Right lobe of liver (tissue), 6 donors: ENCODE data around the gene CAMTA1. TPM values are rescaled to one million over a fixed set of nuclear protein-coding genes. Genes with fewer than 3 reads are reported as not detected.
"Not testable (repeated sequence)": the region's sequence is repeated elsewhere in the genome, so short reads cannot be mapped to it uniquely, and the experiment has no call there.

Source experiments
- ATAC-seq, 4 donors: fragments of 200-7000 bp; cut with Tn5 transposase; one replicate each; pipeline ENCODE4 v1.9.1; 2020; ENCODE audit warnings: mild to moderate bottlenecking in 4 of 4, moderate library complexity in 4 of 4
- DNase-seq, 3 donors: peaks; one replicate each; pipeline ENCODE4 v3.0.0-alpha.2; 2020
- H3K27ac ChIP-seq, 3 donors: fragments of 200-600 bp; one replicate each; pipeline ENCODE4 v1.8.0; 2022
- H3K27me3 ChIP-seq, 2 donors: fragments of 200-600 bp; one replicate each; pipeline ENCODE4 v1.8.0; 2022
- H3K36me3 ChIP-seq, 4 donors: fragments of 200-600 bp; sonication (generic) in 1 of 4; one replicate each; pipeline versions ENCODE4 v1.5.1 to v1.8.0; 2017 to 2022; ENCODE audit warnings: control low read depth in 1 of 4
- H3K4me1 ChIP-seq, 4 donors: fragments of 200-600 bp; sonication (generic) in 1 of 4; one replicate each; pipeline versions ENCODE4 v1.5.1 to v1.8.0; 2017 to 2022; ENCODE audit warnings: control low read depth in 1 of 4
- H3K4me3 ChIP-seq, 3 donors: fragments of 200-600 bp; one replicate each; pipeline ENCODE4 v1.8.0; 2022
- H3K9me3 ChIP-seq, 4 donors: fragments of 200-600 bp; sonication (generic) in 1 of 4; one replicate each; pipeline versions ENCODE4 v1.5.1 to v1.8.0; 2017 to 2022; ENCODE audit warnings: control low read depth in 1 of 4
- POLR2A ChIP-seq: fragments of 450-650 bp; IDR thresholded peaks from one replicate; pipeline ENCODE4 v1.6.1; 2017; ENCODE audit warnings: antibody characterized with exemption, mild to moderate bottlenecking
- WGBS: methylation state at CpG from one replicate; pipeline ENCODE4 v1.1.6; 2018; ENCODE audit warnings: low coverage, low lambda C conversion rate; ENCODE audit not compliant: insufficient coverage; ENCODE audit errors: missing lambda C conversion rate; 5-methylcytosine and 5-hydroxymethylcytosine counted together
- intact Hi-C, 2 donors: fragments of 100-400 bp; cut with DNase I; formaldehyde crosslinking; loops; one replicate each; pipeline versions ENCODE4 v1.11.2 to v1.14.1; 2022
- total RNA-seq, 6 experiments: library from RNA; depleted of rRNA in 2 of 6; stranded (reverse); fragments of >200 nt in 2 of 6; fragmentation: NEBNext Ultra II Directional in 3 of 6; extraction: Animal tissue kit (Norgen Biotek cat#: 25700) in 3 of 6; gene quantifications; one replicate each; pipeline versions ENCODE4 v1.1.0 to v1.2.4, GENCODE V29; 2016 to 2023
- TF ChIP-seq, protein P1 (sequence below), 4 donors: fragments of 200-600 bp in 3 of 4; fragments of 450-650 bp in 1 of 4; IDR thresholded peaks; one replicate each; pipeline versions ENCODE4 v1.5.1 to v1.8.0; 2016 to 2022; ENCODE audit warnings: antibody characterized with exemption in 4 of 4, mild to moderate bottlenecking in 2 of 4
- donor health status: DM: no; HTN: yes; CAD: no.
- donor health status: DM: no; HTN: no; CAD: no.
- donor health status: DM: no; HTN: no; CAD: no.
- donor health status: DM: no; HTN: yes; CAD: no.
- donor health status: DM: no; HTN: yes; CAD: no.

CAMTA1 gene
- total RNA-seq, 6 experiments from 2014 or later = 32.3 to 49.4 (median 37.2) TPM

DNA sequence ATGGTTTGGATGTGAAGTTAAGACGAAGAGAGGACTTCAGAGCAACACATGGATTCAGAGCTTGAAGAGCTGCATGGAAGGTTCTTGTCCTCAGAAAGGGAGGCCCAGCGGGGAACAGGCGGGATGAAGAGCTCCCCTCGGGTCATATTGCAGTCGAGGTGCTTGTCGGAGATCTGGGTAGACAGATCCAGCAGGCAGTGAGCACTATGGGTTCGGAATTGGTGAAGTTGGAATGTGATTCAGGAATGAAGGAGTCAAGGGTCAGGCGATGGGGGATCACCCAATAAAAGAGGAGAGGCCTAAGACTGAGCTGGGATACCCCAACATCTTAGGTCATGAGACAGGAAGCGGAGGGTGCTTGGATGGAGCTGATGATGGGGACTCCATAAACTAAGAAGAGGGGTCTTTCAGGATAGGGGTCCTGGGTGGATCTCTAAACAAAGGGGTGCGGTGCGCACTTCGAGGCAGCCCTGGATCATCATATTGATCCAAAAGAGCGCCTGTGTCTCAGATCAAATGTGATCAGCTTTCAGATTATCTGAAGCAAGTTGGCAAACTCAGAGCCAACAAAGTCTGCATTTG lies 809.6 kb downstream of the CAMTA1 start:
- Histone ChIP-seq H3K27me3 (no peaks in the 10 kb centered on the region), H3K27ac (no peak overlapping the region), H3K9me3 (no peaks in the 10 kb centered on the region), H3K4me3 (no peak overlapping the region), H3K4me1 (no peaks in the 10 kb centered on the region), H3K36me3 (no peaks in the 10 kb centered on the region)
- ATAC-seq = no peak
- WGBS = 78% methylated on average over 13 of the region's 13 CpGs
- peak in 2 of 3 donors; percentile 15 to 34 for DNase-seq
- TF ChIP-seq, protein P1, sequence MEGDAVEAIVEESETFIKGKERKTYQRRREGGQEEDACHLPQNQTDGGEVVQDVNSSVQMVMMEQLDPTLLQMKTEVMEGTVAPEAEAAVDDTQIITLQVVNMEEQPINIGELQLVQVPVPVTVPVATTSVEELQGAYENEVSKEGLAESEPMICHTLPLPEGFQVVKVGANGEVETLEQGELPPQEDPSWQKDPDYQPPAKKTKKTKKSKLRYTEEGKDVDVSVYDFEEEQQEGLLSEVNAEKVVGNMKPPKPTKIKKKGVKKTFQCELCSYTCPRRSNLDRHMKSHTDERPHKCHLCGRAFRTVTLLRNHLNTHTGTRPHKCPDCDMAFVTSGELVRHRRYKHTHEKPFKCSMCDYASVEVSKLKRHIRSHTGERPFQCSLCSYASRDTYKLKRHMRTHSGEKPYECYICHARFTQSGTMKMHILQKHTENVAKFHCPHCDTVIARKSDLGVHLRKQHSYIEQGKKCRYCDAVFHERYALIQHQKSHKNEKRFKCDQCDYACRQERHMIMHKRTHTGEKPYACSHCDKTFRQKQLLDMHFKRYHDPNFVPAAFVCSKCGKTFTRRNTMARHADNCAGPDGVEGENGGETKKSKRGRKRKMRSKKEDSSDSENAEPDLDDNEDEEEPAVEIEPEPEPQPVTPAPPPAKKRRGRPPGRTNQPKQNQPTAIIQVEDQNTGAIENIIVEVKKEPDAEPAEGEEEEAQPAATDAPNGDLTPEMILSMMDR (IDR thresholded peaks at IDR 0.05) = no peak
- TF ChIP-seq POLR2A = no peak
- intact Hi-C loops = no loop called here

DNA sequence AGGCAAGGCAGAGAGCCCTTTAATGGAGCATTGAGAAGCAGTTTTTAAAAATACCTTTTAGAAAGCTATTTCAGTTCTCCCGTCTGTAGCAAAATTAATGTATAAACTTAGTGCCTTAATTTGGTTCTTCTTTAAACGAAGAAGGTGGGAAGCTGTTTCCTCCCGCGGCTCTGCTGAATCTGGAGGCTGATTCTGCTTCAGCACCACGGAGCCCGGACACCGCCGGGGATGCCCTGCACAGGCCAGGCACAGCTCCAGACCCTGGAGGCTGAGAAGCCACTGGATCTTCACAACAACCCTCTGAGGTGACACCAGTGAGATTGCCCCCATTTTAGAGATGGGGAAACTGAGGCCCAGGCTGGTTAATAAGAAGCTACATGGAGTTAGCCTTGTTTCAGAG lies 810.1 kb downstream of the CAMTA1 start:
- ATAC-seq (no peak), DNase-seq (peak in 2 of 3 donors; percentile 26 to 40)
- H3K4me1 ChIP-seq = no peaks in the 10 kb centered on the region
- H3K27ac ChIP-seq = no peak overlapping the region
- no peaks in the 10 kb centered on the region for H3K9me3 ChIP-seq
- no peaks in the 10 kb centered on the region for H3K36me3 ChIP-seq
- TF ChIP-seq, protein P1 (IDR thresholded peaks at IDR 0.05) = no peak
- TF ChIP-seq POLR2A = no peak
- no peaks in the 10 kb centered on the region for H3K27me3 ChIP-seq
- WGBS = 67% methylated on average over 5 of the region's 8 CpGs
- intact Hi-C loops = no loop called here
- no peak overlapping the region for H3K4me3 ChIP-seq

DNA sequence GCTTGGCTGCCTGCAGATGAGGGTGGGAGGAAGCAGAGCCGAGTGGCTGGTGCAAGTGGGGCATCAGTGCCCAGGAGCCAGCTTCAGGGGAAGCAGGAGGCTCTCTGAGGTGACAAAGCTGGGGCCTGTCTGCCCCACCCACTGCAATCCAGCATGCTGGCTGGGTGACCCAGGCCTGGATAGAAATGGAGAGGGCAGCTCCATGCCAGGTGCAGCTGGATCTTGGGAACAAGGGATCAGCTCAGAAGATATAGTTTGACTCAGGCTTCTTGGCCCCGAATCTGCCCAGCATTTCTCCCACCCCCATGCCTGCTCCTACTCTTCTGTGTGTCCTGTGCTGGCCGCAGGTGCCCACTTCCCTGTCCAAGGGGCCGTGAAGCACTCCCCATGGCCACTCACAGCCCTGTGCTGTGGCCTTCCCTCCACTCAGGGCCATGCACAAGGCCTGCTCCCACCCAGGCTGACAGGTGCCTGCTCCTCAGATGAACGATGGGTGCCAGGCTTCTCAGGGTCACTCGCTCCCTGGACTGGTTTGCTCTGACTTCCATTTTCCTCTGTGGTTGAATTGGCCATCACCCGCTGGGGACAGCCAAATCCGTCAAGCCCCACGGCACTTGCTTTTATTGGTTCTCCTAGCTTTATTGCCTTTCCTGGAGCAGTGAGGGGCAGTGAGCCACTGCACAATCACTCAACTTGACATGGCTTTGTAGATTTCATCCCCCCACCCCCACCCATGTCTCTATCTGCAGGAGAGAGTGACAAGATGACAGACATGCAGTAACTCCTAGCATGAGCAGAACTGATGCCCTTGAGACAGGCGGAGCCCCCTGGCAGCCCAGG lies 811.1 kb downstream of the CAMTA1 start:
- ATAC-seq = no peak
- no peak for TF ChIP-seq POLR2A
- TF ChIP-seq, protein P1 (IDR thresholded peaks at IDR 0.05) = no peak
- 70% methylated on average over 2 of the region's 10 CpGs for WGBS
- peak in 2 of 3 donors; percentile 30 to 33 for DNase-seq
- H3K27me3 ChIP-seq = no peaks in the 10 kb centered on the region
- no peak overlapping the region for H3K27ac ChIP-seq
- no peaks in the 10 kb centered on the region for H3K9me3 ChIP-seq
- H3K4me1 ChIP-seq = no peaks in the 10 kb centered on the region
- intact Hi-C loops = no loop called here
- no peaks in the 10 kb centered on the region for H3K36me3 ChIP-seq
- no peak overlapping the region for H3K4me3 ChIP-seq

DNA sequence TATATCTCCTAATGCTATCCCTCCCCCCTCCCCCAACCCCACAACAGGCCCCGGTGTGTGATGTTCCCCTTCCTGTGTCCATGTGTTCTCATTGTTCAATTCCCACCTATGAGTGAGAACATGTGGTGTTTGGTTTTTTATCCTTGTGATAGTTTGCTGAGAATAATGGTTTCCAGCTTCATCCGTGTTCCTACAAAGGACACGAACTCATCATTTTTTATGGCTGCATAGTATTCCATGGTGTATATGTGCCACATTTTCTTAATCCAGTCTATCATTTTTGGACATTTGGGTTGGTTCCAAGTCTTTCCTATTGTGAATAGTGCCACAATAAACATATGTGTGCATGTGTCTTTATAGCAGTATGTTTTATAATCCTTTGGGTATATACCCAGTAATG lies 812.8 kb downstream of the CAMTA1 start:
- H3K4me1 ChIP-seq, H3K4me3 ChIP-seq, DNase-seq, H3K9me3 ChIP-seq, H3K36me3 ChIP-seq, H3K27ac ChIP-seq, intact Hi-C loops, ATAC-seq, H3K27me3 ChIP-seq: not testable (repeated sequence)
- 60% methylated on average over 3 of the region's 3 CpGs for WGBS

DNA sequence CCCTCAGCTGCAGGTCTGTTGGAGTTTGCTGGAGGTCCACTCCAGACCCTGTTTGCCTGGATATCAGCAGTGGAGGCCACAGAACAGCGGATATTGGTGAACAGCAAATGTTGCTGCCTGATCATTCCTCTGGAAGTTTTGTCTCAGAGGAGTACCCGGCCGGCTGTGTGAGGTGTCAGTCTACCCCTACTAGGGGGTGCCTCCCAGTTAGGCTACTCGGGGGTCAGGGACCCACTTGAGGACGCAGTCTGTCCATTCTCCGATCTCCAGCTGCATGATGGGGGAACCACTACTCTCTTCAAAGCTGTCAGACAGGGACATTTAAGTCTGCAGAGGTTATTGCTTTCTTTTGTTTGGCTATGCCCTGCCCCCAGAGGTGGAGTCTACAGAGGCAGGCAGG lies 819.7 kb downstream of the CAMTA1 start:
- H3K27ac ChIP-seq, ATAC-seq, H3K9me3 ChIP-seq, H3K36me3 ChIP-seq, DNase-seq, intact Hi-C loops, H3K4me3 ChIP-seq, H3K4me1 ChIP-seq, H3K27me3 ChIP-seq: not testable (repeated sequence)
- 30% methylated on average over 2 of the region's 6 CpGs for WGBS
